HL-60 (cell line): ENCODE measurements around the gene VAT1L.

Source experiments
- DNase-seq, 2 experiments: peaks; one replicate each; pipeline ENCODE4 v3.0.0-alpha.2; 2010 to 2020; ENCODE audit warnings: low read depth in 1 of 2, low spot score in 1 of 2
- H3K27ac ChIP-seq: fragments of 250-450 bp; sonication (Bioruptor Pico); replicated peaks from 2 replicates; pipeline ENCODE4 v1.5.1; 2020; ENCODE audit warnings: mild to moderate bottlenecking, moderate library complexity
- H3K27me3 ChIP-seq: fragments of 250-450 bp; sonication (Bioruptor Pico); 2 replicates; pipeline ENCODE4 v1.5.1; 2021; ENCODE audit warnings: mild to moderate bottlenecking, moderate library complexity; ENCODE audit not compliant: insufficient read depth, poor library complexity, severe bottlenecking
- H3K4me3 ChIP-seq: replicated peaks from 2 replicates; pipeline ENCODE4 v1.5.1; 2011; ENCODE audit warnings: mild to moderate bottlenecking, control low read depth, low read length; ENCODE audit not compliant: insufficient read depth
- CTCF ChIP-seq: IDR thresholded peaks from one replicate; pipeline ENCODE4 v1.5.1; 2011; ENCODE audit warnings: low read length, control low read depth, inconsistent platforms; ENCODE audit not compliant: insufficient read depth
- GABPA ChIP-seq: IDR thresholded peaks from 2 replicates; pipeline ENCODE4 v1.6.1; 2012; ENCODE audit warnings: low read depth
- POLR2AphosphoS5 ChIP-seq: IDR thresholded peaks from 2 replicates; pipeline ENCODE4 v1.6.1; 2012; ENCODE audit warnings: low read depth
- REST ChIP-seq: IDR thresholded peaks from 2 replicates; pipeline ENCODE4 v1.6.1; 2012; ENCODE audit warnings: low read depth; ENCODE audit not compliant: insufficient replicate concordance
- SPI1 ChIP-seq: IDR thresholded peaks from 2 replicates; pipeline ENCODE4 v1.6.1; 2012; ENCODE audit warnings: low read depth, mild to moderate bottlenecking, borderline replicate concordance
- long read RNA-seq: library from polyadenylated mRNA; unstranded; transcript quantifications from one replicate; pipeline ENCODE4 v2.0.0, GENCODE V29; 2020

Gene VAT1L
- long read RNA-seq, partial matches to known transcripts: 0 of 2 reads
- long read RNA-seq, other reads (novel, unspliced or antisense): 2 of 2 reads

GRCh38 chr16:77788181-77789084 lies at the start of gene VAT1L:
Gene VAT1L, plus strand, starts transcription at chr16:77788564. Its CDS starts 119 bp downstream, at chr16:77788683.
- Histone ChIP-seq H3K27ac (no peak within 1 kb of the TSS), H3K27me3 (peaks cover 32% of the 10 kb centered on the region), H3K4me3 (peak within 1 kb of the TSS; percentile 61)
- DNase-seq: peak; percentile 15
- TF ChIP-seq POLR2AphosphoS5: no peak
- TF ChIP-seq SPI1: no peak
- TF ChIP-seq GABPA: no peak
- no peak for TF ChIP-seq CTCF
- TF ChIP-seq REST: no peak

- no peak for TF ChIP-seq POLR2AphosphoS5
- no peak for TF ChIP-seq CTCF
- TF ChIP-seq REST: no peak
- no peak for TF ChIP-seq SPI1
- TF ChIP-seq GABPA: no peak
- no peaks in the 10 kb centered on the region for H3K27me3 ChIP-seq
- no peak overlapping the region for H3K4me3 ChIP-seq
- no peak overlapping the region for H3K27ac ChIP-seq
- no peak for DNase-seq
Observed at GRCh38 chr16:77738706-77739558, 49.4 kb upstream of the VAT1L start.

- TF ChIP-seq GABPA: no peak
- no peak for TF ChIP-seq CTCF
- TF ChIP-seq POLR2AphosphoS5: no peak
- no peak for TF ChIP-seq SPI1
- TF ChIP-seq REST: no peak
- Histone ChIP-seq H3K4me3 (no peak overlapping the region), H3K27ac (no peak overlapping the region), H3K27me3 (no peaks in the 10 kb centered on the region)
- no peak for DNase-seq
Observed at GRCh38 chr16:77739559-77739892, 48.8 kb upstream of the VAT1L start.
